ENCODE measurements around the gene PRDM11. TPM values are rescaled to one million over a fixed set of nuclear protein-coding genes. Genes with fewer than 3 reads are reported as not detected.

The PRDM11 gene
- total RNA-seq, 1 experiment from 2014 or later, result 8.3 TPM

DNA sequence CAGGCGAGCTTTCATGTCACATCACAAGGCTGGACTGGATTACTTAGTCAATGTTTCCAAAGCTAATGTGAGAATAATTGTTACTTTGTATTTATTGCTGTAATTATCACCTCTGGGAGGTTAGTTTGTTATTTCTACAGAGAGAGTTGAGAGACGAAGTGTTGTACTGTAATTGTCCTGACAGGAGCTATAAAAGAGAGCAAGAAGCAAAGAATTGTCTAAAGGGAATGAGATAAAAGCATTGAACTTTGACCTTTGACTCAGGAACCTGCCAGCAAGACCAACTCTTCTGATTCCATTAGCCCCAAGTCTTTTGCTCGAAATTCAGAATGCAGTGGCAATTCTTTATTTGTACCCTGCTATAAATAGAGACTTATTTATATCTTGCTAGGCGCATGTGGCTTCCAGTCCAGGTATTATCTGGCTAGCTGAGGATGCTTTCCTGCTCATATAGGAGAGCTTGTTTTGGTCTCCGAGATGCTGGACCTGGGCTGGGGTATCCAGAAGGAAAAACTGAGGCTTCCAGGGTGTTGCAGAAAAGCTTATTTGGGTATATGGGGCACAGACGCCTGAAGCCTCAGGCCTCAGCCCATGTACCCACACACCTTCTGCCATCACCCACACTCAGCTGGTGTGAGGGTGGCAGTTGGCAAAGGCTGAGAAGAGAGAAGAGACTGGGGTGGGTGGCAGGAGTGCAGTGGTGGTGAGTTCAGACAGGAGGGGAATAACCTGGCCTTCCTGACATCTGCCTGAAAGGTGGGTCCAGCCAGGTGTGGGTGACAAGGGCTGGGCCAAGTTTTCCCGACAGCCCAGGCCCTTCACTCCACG, 99.0 kb downstream of the PRDM11 start:
- ATAC-seq (no peak), DNase-seq (ENCODE audit: low spot score) (no peak)
- 0 out of 2 replicates have a peak, but pooled peaks cover 3% of the 10 kb centered on the region for H3K4me1 Mint-ChIP-seq
- CTCF ChIA-PET, result interaction anchor here (1.1 to 5.2 kb wide), 5 partner anchors 12 to 135 kb away, joined by 3 to 34 read pairs (median 5); no protein-coding TSS in a partner anchor
- POLR2A ChIA-PET, result no interaction called here
- no peaks in the 10 kb centered on the region for H3K27me3 Mint-ChIP-seq (ENCODE audit: low read depth)
- H3K36me3 Mint-ChIP-seq, result no peaks in the 10 kb centered on the region
- no peak for TF ChIP-seq ZBTB21 (CRISPR knock-in tag; IDR thresholded peaks at IDR 0.05; ENCODE audit: borderline replicate concordance)
- TF ChIP-seq MYBL2 (CRISPR knock-in tag; IDR thresholded peaks at IDR 0.05), result no peak
- no peak for TF ChIP-seq NFE2L1 (CRISPR knock-in tag; IDR thresholded peaks at IDR 0.05)
- TF ChIP-seq, protein P1, sequence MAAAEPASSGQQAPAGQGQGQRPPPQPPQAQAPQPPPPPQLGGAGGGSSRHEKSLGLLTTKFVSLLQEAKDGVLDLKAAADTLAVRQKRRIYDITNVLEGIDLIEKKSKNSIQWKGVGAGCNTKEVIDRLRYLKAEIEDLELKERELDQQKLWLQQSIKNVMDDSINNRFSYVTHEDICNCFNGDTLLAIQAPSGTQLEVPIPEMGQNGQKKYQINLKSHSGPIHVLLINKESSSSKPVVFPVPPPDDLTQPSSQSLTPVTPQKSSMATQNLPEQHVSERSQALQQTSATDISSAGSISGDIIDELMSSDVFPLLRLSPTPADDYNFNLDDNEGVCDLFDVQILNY (CRISPR knock-in tag; IDR thresholded peaks at IDR 0.05), result no peak
- no peak for TF ChIP-seq MXD4 (CRISPR knock-in tag; IDR thresholded peaks at IDR 0.05; ENCODE audit: borderline replicate concordance)
- TF ChIP-seq ZNF416 (CRISPR knock-in tag; IDR thresholded peaks at IDR 0.05), result no peak
- no peak for TF ChIP-seq EMX1 (CRISPR knock-in tag; IDR thresholded peaks at IDR 0.05)
- TF ChIP-seq ERG (CRISPR knock-in tag; IDR thresholded peaks at IDR 0.05), result no peak
- TF ChIP-seq, protein P2, sequence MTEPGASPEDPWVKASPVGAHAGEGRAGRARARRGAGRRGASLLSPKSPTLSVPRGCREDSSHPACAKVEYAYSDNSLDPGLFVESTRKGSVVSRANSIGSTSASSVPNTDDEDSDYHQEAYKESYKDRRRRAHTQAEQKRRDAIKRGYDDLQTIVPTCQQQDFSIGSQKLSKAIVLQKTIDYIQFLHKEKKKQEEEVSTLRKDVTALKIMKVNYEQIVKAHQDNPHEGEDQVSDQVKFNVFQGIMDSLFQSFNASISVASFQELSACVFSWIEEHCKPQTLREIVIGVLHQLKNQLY (CRISPR knock-in tag; IDR thresholded peaks at IDR 0.05), result no peak
- TF ChIP-seq ELF4 (CRISPR knock-in tag; IDR thresholded peaks at IDR 0.05; ENCODE audit: low read depth), result no peak
- no peak for TF ChIP-seq CREM (CRISPR knock-in tag; IDR thresholded peaks at IDR 0.05)
- TF ChIP-seq, protein P3, sequence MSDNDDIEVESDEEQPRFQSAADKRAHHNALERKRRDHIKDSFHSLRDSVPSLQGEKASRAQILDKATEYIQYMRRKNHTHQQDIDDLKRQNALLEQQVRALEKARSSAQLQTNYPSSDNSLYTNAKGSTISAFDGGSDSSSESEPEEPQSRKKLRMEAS (CRISPR knock-in tag; IDR thresholded peaks at IDR 0.05), result no peak
- TF ChIP-seq GABPB1 (CRISPR knock-in tag; IDR thresholded peaks at IDR 0.05), result no peak
- no peak for TF ChIP-seq USF2 (CRISPR knock-in tag; IDR thresholded peaks at IDR 0.05)
- no peak for TF ChIP-seq RELA (CRISPR knock-in tag; IDR thresholded peaks at IDR 0.05; ENCODE audit: borderline replicate concordance)
- no peak for TF ChIP-seq TEAD1 (CRISPR knock-in tag; IDR thresholded peaks at IDR 0.05)
- no peak for TF ChIP-seq ARID4B (CRISPR knock-in tag; IDR thresholded peaks at IDR 0.05; ENCODE audit: borderline replicate concordance)
- no peak for TF ChIP-seq CTCF (IDR thresholded peaks at IDR 0.05)
- TF ChIP-seq FOXP1 (CRISPR knock-in tag; IDR thresholded peaks at IDR 0.05; ENCODE audit: borderline replicate concordance), result no peak
- TF ChIP-seq SP1 (CRISPR knock-in tag; conservative IDR thresholded peaks at IDR 0.05), result no peak
- no peak overlapping the region for H3K27ac Mint-ChIP-seq
- H3K4me3 Mint-ChIP-seq, result no peak overlapping the region
- peaks cover 3% of the 10 kb centered on the region for H3K9me3 Mint-ChIP-seq
